ENCODE data around the gene PPP2R5E. TPM values are rescaled to one million over a fixed set of nuclear protein-coding genes. Genes with fewer than 3 reads are reported as not detected.

PPP2R5E gene
- total RNA-seq, 1 experiment from 2014 or later = 5.2 TPM

- DNase-seq (ENCODE audit: low spot score) = no peak
These were observed 70.0 kb downstream of the PPP2R5E start for GRCh38 chr14:63472986-63473788.

- peak; percentile 65 for DNase-seq (ENCODE audit: low spot score)
These were observed 72.0 kb downstream of the PPP2R5E start for GRCh38 chr14:63470962-63471793.

DNA sequence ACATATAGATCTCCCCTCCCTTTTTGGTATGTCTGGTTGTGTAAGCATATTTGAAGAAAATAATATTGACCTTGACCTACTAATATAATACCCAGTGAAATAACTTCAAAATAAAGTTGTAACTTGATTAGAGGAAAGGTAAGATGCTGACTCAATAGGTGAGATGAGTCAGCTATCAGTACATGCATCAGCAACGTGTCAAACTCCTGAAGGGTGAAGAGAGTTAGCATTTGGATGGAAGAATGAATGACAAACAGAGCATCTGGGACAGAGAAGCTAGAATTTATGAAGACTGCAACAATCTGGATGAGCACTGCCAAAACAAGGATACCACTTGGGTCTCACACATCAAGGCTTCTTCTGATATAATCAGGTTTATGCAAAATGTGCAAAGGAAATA, 74.9 kb downstream of the PPP2R5E start:
- DNase-seq (ENCODE audit: low spot score) = no peak

DNA sequence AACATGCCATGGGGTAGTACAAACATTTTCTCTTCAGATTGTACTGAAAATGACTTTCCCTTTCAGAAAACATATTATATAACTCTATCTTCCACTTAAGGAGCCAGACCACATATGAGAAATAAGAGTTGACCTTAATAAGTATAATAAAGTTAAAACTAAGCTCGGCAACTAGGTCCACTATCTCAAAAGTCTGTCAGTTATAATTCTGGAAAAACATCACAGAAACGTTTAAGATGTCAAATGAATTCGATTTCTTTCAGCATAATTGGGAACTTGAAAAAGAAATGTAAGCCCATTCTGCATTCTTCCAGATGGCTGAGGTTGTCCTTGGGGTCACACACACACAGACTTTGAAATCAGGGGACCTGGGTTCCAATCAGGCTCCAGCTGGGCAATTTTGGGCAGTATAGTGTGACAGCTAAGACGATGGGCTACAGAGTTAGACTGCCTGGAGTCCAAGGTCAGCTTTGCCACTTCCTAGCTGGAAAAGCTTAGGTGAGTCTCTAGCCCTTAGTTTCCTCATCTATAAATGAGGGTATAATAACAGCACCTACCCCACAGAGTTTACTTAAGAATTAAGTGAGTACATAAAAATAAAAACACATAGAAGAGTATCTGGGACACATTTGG, 75.6 kb downstream of the PPP2R5E start:
- no peak for DNase-seq (ENCODE audit: low spot score)

- no peak for DNase-seq (ENCODE audit: low spot score)
These were observed 77.8 kb downstream of the PPP2R5E start for GRCh38 chr14:63465347-63465746.

- DNase-seq (ENCODE audit: low spot score) = no peak
These were observed 82.4 kb downstream of the PPP2R5E start for GRCh38 chr14:63460680-63461369.

DNA sequence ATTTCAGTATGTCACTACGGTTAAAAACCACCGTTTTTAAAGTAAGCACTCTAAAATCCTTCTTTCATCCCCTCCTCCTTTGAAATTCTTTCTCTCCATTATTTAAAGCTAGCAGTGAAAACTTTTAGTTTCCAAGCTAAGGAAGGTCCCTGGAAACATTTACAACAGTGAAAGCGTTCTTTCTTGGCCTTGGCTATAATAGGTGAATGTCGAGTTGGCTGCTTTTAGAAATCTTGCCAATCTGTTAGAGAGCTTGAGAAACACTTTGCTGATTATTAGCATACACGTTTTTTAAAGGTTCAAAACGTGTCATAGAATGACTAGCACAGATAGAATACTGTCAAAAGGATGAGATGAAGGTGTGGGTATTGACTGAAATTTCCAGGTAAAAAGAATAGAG, 83.4 kb downstream of the PPP2R5E start:
- no peak for DNase-seq (ENCODE audit: low spot score)

DNA sequence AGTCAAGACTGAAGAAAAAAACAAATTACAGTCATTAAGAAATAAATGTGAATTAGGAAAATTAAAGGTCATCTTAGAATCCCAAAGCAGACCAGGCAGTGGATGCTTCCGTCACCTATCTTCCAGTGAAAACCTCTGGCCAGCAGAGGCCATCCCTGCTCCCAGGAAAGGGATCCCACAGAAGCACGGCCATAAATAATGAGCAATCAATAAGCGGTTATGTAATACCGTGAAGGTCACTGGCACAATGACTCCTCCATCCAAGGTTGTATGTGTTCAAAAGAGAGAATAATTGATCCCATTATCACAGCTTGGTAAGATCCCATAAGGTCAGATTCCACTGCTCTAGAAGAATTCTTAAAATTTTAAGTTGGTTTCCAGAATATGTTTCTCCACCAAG, 85.7 kb downstream of the PPP2R5E start:
- DNase-seq (ENCODE audit: low spot score) = no peak

DNA sequence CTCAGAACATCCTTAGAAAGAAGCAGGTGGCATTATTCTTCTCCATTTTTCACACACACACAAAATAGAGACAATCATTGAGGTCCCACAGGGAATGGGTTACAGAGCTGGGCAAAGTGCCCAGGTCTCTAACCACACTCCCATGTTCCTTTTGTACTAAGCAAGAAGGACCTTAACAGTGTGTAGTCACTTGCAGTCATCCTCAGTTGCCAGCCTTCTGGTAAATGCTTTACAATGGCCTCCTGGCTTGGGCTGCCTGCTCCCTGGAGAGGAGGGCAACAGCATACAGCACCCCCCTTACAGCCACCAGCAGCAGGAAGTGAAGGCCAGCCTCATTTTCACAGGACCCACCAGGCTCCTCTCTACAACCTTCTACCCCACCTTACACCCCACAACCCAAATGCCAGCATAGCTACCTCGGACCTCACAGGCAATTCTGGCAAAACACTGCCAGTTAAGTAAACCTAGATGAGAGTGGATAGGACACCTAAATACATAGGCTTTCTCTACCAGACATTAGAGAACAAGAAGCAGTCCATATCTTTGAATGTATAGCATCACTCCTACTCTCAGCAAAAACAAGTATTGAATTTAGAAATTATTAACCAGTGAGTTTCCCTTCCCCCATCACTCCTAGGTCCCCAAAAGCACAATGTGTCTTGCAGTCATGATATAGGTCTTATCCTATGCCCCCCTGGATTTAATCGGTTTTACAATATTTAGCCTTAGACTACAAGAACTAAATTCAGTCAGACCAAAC, 88.1 kb downstream of the PPP2R5E start:
- no peak for DNase-seq (ENCODE audit: low spot score)

DNA sequence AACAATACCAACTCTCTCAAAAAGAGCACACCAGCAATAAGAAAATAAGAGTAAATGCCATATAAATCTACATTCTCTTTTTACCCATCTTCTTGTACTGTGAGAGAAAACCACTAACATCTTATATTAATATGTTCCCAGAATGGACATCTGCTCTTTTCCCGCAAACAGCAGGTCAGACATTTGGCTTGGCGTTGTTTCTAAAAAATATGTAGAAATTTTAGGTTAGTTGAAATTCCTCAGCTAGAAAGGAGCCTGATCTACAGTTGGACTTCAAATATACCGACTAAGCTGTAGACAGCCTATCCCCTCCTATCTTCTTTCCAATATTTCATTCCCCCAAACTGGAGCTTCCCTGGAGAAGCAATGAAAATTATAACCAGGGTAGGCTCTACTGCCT, 88.7 kb downstream of the PPP2R5E start:
- DNase-seq (ENCODE audit: low spot score) = no peak

GRCh38 chr14:63453443-63453936, 89.7 kb downstream of the PPP2R5E start:
- no peak for DNase-seq (ENCODE audit: low spot score)

- no peak for DNase-seq (ENCODE audit: low spot score)
These were observed 90.4 kb downstream of the PPP2R5E start for GRCh38 chr14:63452796-63453195.

- no peak for DNase-seq (ENCODE audit: low spot score)
These were observed 94.3 kb downstream of the PPP2R5E start for GRCh38 chr14:63448841-63449240.

DNA sequence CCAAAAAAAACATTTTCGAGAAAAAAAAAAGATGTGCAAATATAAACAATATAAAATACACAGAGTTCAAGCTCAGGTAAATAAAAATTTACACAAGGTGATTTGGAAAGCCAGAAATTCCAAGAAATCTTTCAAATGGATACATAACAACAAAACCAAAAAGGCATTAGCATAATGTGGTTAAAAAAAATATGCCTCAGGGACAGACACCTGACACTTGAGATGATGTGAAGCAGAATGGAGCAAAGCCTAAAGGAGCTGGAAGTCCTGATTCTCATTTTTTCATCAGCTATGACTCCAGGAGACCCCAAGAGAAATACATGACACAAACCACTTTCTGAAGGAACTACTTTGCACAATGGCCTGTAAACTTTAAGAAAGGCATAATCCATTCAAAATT, 98.6 kb downstream of the PPP2R5E start:
- no peak for DNase-seq (ENCODE audit: low spot score)

- DNase-seq (ENCODE audit: low spot score) = no peak
These were observed 99.2 kb downstream of the PPP2R5E start for GRCh38 chr14:63443988-63444387.

- no peak for DNase-seq (ENCODE audit: low spot score)
These were observed 99.8 kb downstream of the PPP2R5E start for GRCh38 chr14:63443361-63443760.

GRCh38 chr14:63438065-63438757, 105.0 kb downstream of the PPP2R5E start:
- DNase-seq (ENCODE audit: low spot score) = no peak

DNA sequence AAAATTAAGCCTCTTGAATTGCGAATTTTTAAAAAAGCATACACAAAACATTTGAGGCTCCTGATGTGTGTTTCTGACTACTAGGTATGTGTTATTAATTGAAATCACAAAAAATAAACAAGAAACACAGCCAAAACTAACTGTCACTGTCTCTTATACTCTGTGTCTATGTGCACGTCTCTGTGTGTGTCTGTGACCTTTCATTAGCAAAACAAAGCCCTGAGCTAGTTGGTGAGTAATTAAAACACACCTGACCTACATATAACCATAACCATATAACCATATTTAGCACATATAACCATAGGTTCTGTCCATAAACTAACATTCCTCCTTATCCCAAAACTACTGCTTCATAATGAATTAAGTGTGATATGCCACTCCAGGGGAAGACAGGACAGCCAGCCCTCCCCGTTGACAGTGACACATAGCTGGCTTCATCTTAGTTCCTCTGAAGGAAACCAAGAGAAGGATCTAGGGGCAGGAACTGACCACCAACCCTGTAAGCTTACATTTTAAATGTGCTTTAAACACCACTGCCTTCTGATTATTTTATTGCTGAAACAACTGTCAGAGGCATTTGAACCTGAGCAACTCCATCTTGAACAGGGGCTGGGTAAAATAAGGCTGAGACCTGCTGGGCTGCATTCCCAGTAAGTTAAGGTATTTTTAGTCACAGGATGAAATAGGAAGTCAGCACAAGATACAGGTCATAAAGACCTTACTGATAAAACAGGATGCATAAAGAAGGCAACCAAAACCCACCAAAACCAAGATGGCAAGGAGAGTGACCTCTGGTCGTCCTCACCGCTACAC, 106.7 kb downstream of the PPP2R5E start:
- no peak for DNase-seq (ENCODE audit: low spot score)

DNA sequence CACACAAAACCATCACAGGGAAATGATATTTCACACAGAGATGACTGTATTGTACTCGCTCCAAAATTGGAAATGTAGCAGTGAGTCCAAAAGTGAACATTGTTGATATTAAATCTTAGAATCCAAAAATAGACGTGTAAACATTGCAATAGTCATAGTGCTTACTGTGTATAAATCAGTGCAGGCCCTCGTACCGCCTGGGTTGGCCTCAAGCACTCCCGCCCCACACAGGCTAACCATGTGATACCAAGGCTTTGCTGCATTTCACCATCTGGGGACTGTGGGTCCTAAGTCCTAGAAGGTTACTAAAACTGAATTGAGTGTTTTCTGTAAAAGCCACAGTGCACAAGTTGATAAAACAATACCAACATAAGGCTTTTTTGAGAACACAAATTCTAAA, 107.3 kb downstream of the PPP2R5E start:
- DNase-seq (ENCODE audit: low spot score) = no peak
